Right lobe of liver (tissue), 6 donors: ENCODE data around the gene RNF145. TPM values are rescaled to one million over a fixed set of nuclear protein-coding genes. Genes with fewer than 3 reads are reported as not detected.

Experiments used
- ATAC-seq, 4 donors: fragments of 200-7000 bp; cut with Tn5 transposase; one replicate each; pipeline ENCODE4 v1.9.1; 2020; ENCODE audit warnings: mild to moderate bottlenecking in 4 of 4, moderate library complexity in 4 of 4
- DNase-seq, 3 donors: peaks; one replicate each; pipeline ENCODE4 v3.0.0-alpha.2; 2020
- H3K27ac ChIP-seq, 3 donors: fragments of 200-600 bp; one replicate each; pipeline ENCODE4 v1.8.0; 2022
- H3K27me3 ChIP-seq, 2 donors: fragments of 200-600 bp; one replicate each; pipeline ENCODE4 v1.8.0; 2022
- H3K36me3 ChIP-seq, 4 donors: fragments of 200-600 bp; sonication (generic) in 1 of 4; one replicate each; pipeline versions ENCODE4 v1.5.1 to v1.8.0; 2017 to 2022; ENCODE audit warnings: control low read depth in 1 of 4
- H3K4me1 ChIP-seq, 4 donors: fragments of 200-600 bp; sonication (generic) in 1 of 4; one replicate each; pipeline versions ENCODE4 v1.5.1 to v1.8.0; 2017 to 2022; ENCODE audit warnings: control low read depth in 1 of 4
- H3K4me3 ChIP-seq, 3 donors: fragments of 200-600 bp; one replicate each; pipeline ENCODE4 v1.8.0; 2022
- H3K9me3 ChIP-seq, 4 donors: fragments of 200-600 bp; sonication (generic) in 1 of 4; one replicate each; pipeline versions ENCODE4 v1.5.1 to v1.8.0; 2017 to 2022; ENCODE audit warnings: control low read depth in 1 of 4
- CTCF ChIP-seq, 4 donors: fragments of 200-600 bp in 3 of 4; fragments of 450-650 bp in 1 of 4; IDR thresholded peaks; one replicate each; pipeline versions ENCODE4 v1.5.1 to v1.8.0; 2016 to 2022; ENCODE audit warnings: antibody characterized with exemption in 4 of 4, mild to moderate bottlenecking in 2 of 4
- POLR2A ChIP-seq: fragments of 450-650 bp; IDR thresholded peaks from one replicate; pipeline ENCODE4 v1.6.1; 2017; ENCODE audit warnings: antibody characterized with exemption, mild to moderate bottlenecking
- WGBS: methylation state at CpG from one replicate; pipeline ENCODE4 v1.1.6; 2018; ENCODE audit warnings: low coverage, low lambda C conversion rate; ENCODE audit not compliant: insufficient coverage; ENCODE audit errors: missing lambda C conversion rate; 5-methylcytosine and 5-hydroxymethylcytosine counted together
- intact Hi-C, 2 donors: fragments of 100-400 bp; cut with DNase I; formaldehyde crosslinking; loops; one replicate each; pipeline versions ENCODE4 v1.11.2 to v1.14.1; 2022
- total RNA-seq, 6 experiments: library from RNA; depleted of rRNA in 2 of 6; stranded (reverse); fragments of >200 nt in 2 of 6; fragmentation: NEBNext Ultra II Directional in 3 of 6; extraction: Animal tissue kit (Norgen Biotek cat#: 25700) in 3 of 6; gene quantifications; one replicate each; pipeline versions ENCODE4 v1.1.0 to v1.2.4, GENCODE V29; 2016 to 2023
- donor health status: DM: no; HTN: yes; CAD: no.
- donor health status: DM: no; HTN: no; CAD: no.
- donor health status: DM: no; HTN: no; CAD: no.
- donor health status: DM: no; HTN: yes; CAD: no.
- donor health status: DM: no; HTN: yes; CAD: no.

Gene RNF145
- total RNA-seq, 6 experiments from 2014 or later = 7.2 to 20.9 (median 10.6) TPM

- peak; percentile 22 to 51 (median 38) for ATAC-seq
- 98% methylated on average over 5 of the region's 5 CpGs for WGBS
- intact Hi-C loops = no loop called here
These were observed 11.0 kb downstream of the RNF145 start for GRCh38 chr5:159198063-159199036.

GRCh38 chr5:159195775-159196174 is 13.6 kb downstream of the RNF145 start:
- Histone ChIP-seq H3K4me3 (no peak overlapping the region), H3K9me3 (no peaks in the 10 kb centered on the region), H3K4me1 (no peaks in the 10 kb centered on the region), H3K36me3 (peaks cover 0 to 4% (median under 1%) of the 10 kb centered on the region in 4 donors), H3K27ac (no peak overlapping the region), H3K27me3 (no peaks in the 10 kb centered on the region)
- intact Hi-C loops = no loop called here
- 95% methylated on average over 2 of the region's 2 CpGs for WGBS
- DNase-seq (no peak), ATAC-seq (no peak)
- TF ChIP-seq CTCF (IDR thresholded peaks at IDR 0.05) (no peak), POLR2A (no peak)

More at GRCh38 chr5:159198063-159199036, 11.0 kb downstream of the RNF145 start:
- Histone ChIP-seq H3K36me3 (peaks cover 0 to 4% (median under 1%) of the 10 kb centered on the region in 4 donors), H3K4me1 (peaks cover 0 to 1% (median 0%) of the 10 kb centered on the region in 4 donors), H3K27ac (no peak overlapping the region), H3K4me3 (no peak overlapping the region), H3K27me3 (no peaks in the 10 kb centered on the region), H3K9me3 (no peaks in the 10 kb centered on the region)
- no peak for DNase-seq
- TF ChIP-seq CTCF (IDR thresholded peaks at IDR 0.05) = no peak
- no peak for TF ChIP-seq POLR2A

- H3K27me3 ChIP-seq = no peaks in the 10 kb centered on the region
- H3K27ac ChIP-seq = no peak overlapping the region
- intact Hi-C loops = no loop called here
- H3K36me3 ChIP-seq = peaks cover 0 to 8% (median under 1%) of the 10 kb centered on the region in 4 donors
- TF ChIP-seq CTCF (IDR thresholded peaks at IDR 0.05) = no peak
- no peak for TF ChIP-seq POLR2A
- H3K4me3 ChIP-seq = no peak overlapping the region
- ATAC-seq = no peak
- no peaks in the 10 kb centered on the region for H3K9me3 ChIP-seq
- 86% methylated on average over 3 of the region's 3 CpGs for WGBS
- DNase-seq = no peak
- H3K4me1 ChIP-seq = no peaks in the 10 kb centered on the region
These were observed 19.2 kb downstream of the RNF145 start for GRCh38 chr5:159190170-159190569.

GRCh38 chr5:159189310-159189709 is 20.0 kb downstream of the RNF145 start:
- intact Hi-C loops = no loop called here
- 80% methylated on average over 4 of the region's 4 CpGs for WGBS
- no peaks in the 10 kb centered on the region for H3K4me1 ChIP-seq
- ATAC-seq = no peak
- H3K36me3 ChIP-seq = peaks cover 0 to 5% (median under 1%) of the 10 kb centered on the region in 4 donors
- H3K9me3 ChIP-seq = no peaks in the 10 kb centered on the region
- TF ChIP-seq CTCF (IDR thresholded peaks at IDR 0.05) (no peak), POLR2A (no peak)
- no peak overlapping the region for H3K27ac ChIP-seq
- no peak overlapping the region for H3K4me3 ChIP-seq
- no peak for DNase-seq
- no peaks in the 10 kb centered on the region for H3K27me3 ChIP-seq
